WTC11 (cell line): ENCODE data around the gene CTRL.

Experiments used
- ARID4B ChIP-seq: sonication (generic); formaldehyde crosslinking; IDR thresholded peaks from 2 replicates; pipeline ENCODE4 v1.8.0; 2023; ENCODE audit warnings: missing genetic modification reagents, mild to moderate bottlenecking, borderline replicate concordance
- ATF2 ChIP-seq: sonication (generic); formaldehyde crosslinking; IDR thresholded peaks from 2 replicates; pipeline ENCODE4 v1.8.1; 2022; ENCODE audit warnings: low read depth, missing genetic modification reagents, borderline replicate concordance
- CBFB ChIP-seq: sonication (generic); formaldehyde crosslinking; IDR thresholded peaks from 2 replicates; pipeline ENCODE4 v1.8.1; 2022; ENCODE audit warnings: mild to moderate bottlenecking, low read depth, missing genetic modification reagents
- CREB1 ChIP-seq: sonication (generic); formaldehyde crosslinking; IDR thresholded peaks from 2 replicates; pipeline ENCODE4 v1.8.0; 2023; ENCODE audit warnings: mild to moderate bottlenecking, missing genetic modification reagents
- NR2C2 ChIP-seq: sonication (generic); formaldehyde crosslinking; IDR thresholded peaks from 2 replicates; pipeline ENCODE4 v1.8.0; 2022; ENCODE audit warnings: mild to moderate bottlenecking, missing genetic modification reagents
- TEAD4 ChIP-seq: sonication (generic); formaldehyde crosslinking; IDR thresholded peaks from 2 replicates; pipeline ENCODE4 v1.8.0; 2022; ENCODE audit warnings: mild to moderate bottlenecking, missing genetic modification reagents
- TF ChIP-seq, protein P1 (sequence below): fragments of 200-600 bp; IDR thresholded peaks from 2 replicates; pipeline ENCODE4 v1.8.0; 2022; ENCODE audit warnings: antibody characterized with exemption

- TF ChIP-seq, protein P1, sequence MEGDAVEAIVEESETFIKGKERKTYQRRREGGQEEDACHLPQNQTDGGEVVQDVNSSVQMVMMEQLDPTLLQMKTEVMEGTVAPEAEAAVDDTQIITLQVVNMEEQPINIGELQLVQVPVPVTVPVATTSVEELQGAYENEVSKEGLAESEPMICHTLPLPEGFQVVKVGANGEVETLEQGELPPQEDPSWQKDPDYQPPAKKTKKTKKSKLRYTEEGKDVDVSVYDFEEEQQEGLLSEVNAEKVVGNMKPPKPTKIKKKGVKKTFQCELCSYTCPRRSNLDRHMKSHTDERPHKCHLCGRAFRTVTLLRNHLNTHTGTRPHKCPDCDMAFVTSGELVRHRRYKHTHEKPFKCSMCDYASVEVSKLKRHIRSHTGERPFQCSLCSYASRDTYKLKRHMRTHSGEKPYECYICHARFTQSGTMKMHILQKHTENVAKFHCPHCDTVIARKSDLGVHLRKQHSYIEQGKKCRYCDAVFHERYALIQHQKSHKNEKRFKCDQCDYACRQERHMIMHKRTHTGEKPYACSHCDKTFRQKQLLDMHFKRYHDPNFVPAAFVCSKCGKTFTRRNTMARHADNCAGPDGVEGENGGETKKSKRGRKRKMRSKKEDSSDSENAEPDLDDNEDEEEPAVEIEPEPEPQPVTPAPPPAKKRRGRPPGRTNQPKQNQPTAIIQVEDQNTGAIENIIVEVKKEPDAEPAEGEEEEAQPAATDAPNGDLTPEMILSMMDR, result no peak
- TF ChIP-seq ATF2 (CRISPR knock-in tag) (no peak), CBFB (no peak), CREB1 (CRISPR knock-in tag) (no peak), NR2C2 (CRISPR knock-in tag) (no peak), TEAD4 (CRISPR knock-in tag) (no peak), ARID4B (no peak)
Measured at GRCh38 chr16:67945392-67945933, 13.8 kb upstream of the CTRL start.
